GM19025 (cell line): ENCODE measurements around the gene KHK.

Experiments
- ATAC-seq: cut with Tn5 transposase; IDR thresholded peaks from one replicate; pipeline ENCODE4 v1.9.1; 2021; ENCODE audit warnings: mild to moderate bottlenecking, low read depth, moderate library complexity; ENCODE audit not compliant: unreplicated experiment

KHK gene

GRCh38 chr2:27149570-27150405, 63.2 kb downstream of the KHK start:
- no peak for ATAC-seq
